HEK293 (cell line): ENCODE data around the gene TUBG2.

Source experiments
- ELK4 ChIP-seq: IDR thresholded peaks from 2 replicates; pipeline ENCODE4 v1.6.1; 2011; ENCODE audit warnings: mild to moderate bottlenecking, low read depth, low read length, borderline replicate concordance
- KLF10 ChIP-seq: fragments of 450-650 bp; IDR thresholded peaks from 2 replicates; pipeline ENCODE4 v1.5.1; 2018; ENCODE audit warnings: missing biosample characterization, mild to moderate bottlenecking, missing genetic modification characterization
- KLF16 ChIP-seq: fragments of 450-650 bp; formaldehyde crosslinking; IDR thresholded peaks from 2 replicates; pipeline ENCODE4 v1.5.1; 2017; ENCODE audit warnings: missing biosample characterization, missing genetic modification characterization
- OSR2 ChIP-seq: fragments of 450-650 bp; formaldehyde crosslinking; IDR thresholded peaks from 2 replicates; pipeline ENCODE4 v1.5.1; 2016; ENCODE audit warnings: missing biosample characterization, missing genetic modification characterization
- OVOL3 ChIP-seq: fragments of 450-650 bp; formaldehyde crosslinking; IDR thresholded peaks from 2 replicates; pipeline ENCODE4 v1.5.1; 2016; ENCODE audit warnings: missing biosample characterization, missing genetic modification characterization
- PRDM1 ChIP-seq: fragments of 450-650 bp; formaldehyde crosslinking; IDR thresholded peaks from 2 replicates; pipeline ENCODE4; 2016; ENCODE audit warnings: missing biosample characterization, missing genetic modification characterization
- RBAK ChIP-seq: fragments of 450-650 bp; formaldehyde crosslinking; IDR thresholded peaks from 2 replicates; pipeline ENCODE4 v1.5.1; 2016; ENCODE audit warnings: missing biosample characterization, missing genetic modification characterization
- SCRT1 ChIP-seq: fragments of 450-650 bp; formaldehyde crosslinking; IDR thresholded peaks from 2 replicates; pipeline ENCODE4 v1.5.1; 2016; ENCODE audit warnings: missing biosample characterization, missing genetic modification characterization, borderline replicate concordance
- SCRT2 ChIP-seq: fragments of 450-650 bp; formaldehyde crosslinking; IDR thresholded peaks from 2 replicates; pipeline ENCODE4 v1.5.1; 2016; ENCODE audit warnings: missing biosample characterization, missing genetic modification characterization
- YY1 ChIP-seq: fragments of 450-650 bp; formaldehyde crosslinking; IDR thresholded peaks from 2 replicates; pipeline ENCODE4 v1.5.1; 2018; ENCODE audit warnings: missing biosample characterization, missing genetic modification characterization
- YY2 ChIP-seq: fragments of 450-650 bp; formaldehyde crosslinking; IDR thresholded peaks from 2 replicates; pipeline ENCODE4 v1.5.1; 2016; ENCODE audit warnings: missing biosample characterization, missing genetic modification characterization
- ZBTB17 ChIP-seq: fragments of 450-650 bp; formaldehyde crosslinking; IDR thresholded peaks from 2 replicates; pipeline ENCODE4 v1.5.1; 2016; ENCODE audit warnings: missing biosample characterization, missing genetic modification characterization
- ZBTB20 ChIP-seq: fragments of 450-650 bp; formaldehyde crosslinking; IDR thresholded peaks from 2 replicates; pipeline ENCODE4 v1.5.1; 2016; ENCODE audit warnings: missing biosample characterization, missing genetic modification characterization
- ZEB2 ChIP-seq: fragments of 450-650 bp; formaldehyde crosslinking; IDR thresholded peaks from 2 replicates; pipeline ENCODE4 v1.5.1; 2016; ENCODE audit warnings: missing biosample characterization, missing genetic modification characterization
- ZFHX2 ChIP-seq: fragments of 450-650 bp; formaldehyde crosslinking; conservative IDR thresholded peaks from 2 replicates; pipeline ENCODE4 v1.5.1; 2016; ENCODE audit warnings: missing biosample characterization, missing genetic modification characterization
- ZNF140 ChIP-seq: fragments of 450-650 bp; formaldehyde crosslinking; IDR thresholded peaks from 2 replicates; pipeline ENCODE4 v1.5.1; 2016; ENCODE audit warnings: missing biosample characterization, missing genetic modification characterization
- ZNF174 ChIP-seq: fragments of 450-650 bp; formaldehyde crosslinking; IDR thresholded peaks from 2 replicates; pipeline ENCODE4 v1.5.0; 2017; ENCODE audit warnings: missing biosample characterization, mild to moderate bottlenecking, missing genetic modification characterization
- ZNF184 ChIP-seq: fragments of 450-650 bp; IDR thresholded peaks from 2 replicates; pipeline ENCODE4 v1.5.1; 2018; ENCODE audit warnings: missing biosample characterization, mild to moderate bottlenecking, missing genetic modification characterization
- ZNF223 ChIP-seq: fragments of 450-650 bp; formaldehyde crosslinking; IDR thresholded peaks from 2 replicates; pipeline ENCODE4 v1.5.1; 2016; ENCODE audit warnings: missing biosample characterization, missing genetic modification characterization
- ZNF23 ChIP-seq: fragments of 450-650 bp; formaldehyde crosslinking; IDR thresholded peaks from 2 replicates; pipeline ENCODE4 v1.5.1; 2016; ENCODE audit warnings: missing biosample characterization, missing genetic modification characterization, borderline replicate concordance
- ZNF26 ChIP-seq: fragments of 450-650 bp; formaldehyde crosslinking; IDR thresholded peaks from 2 replicates; pipeline ENCODE4 v1.5.1; 2016; ENCODE audit warnings: missing biosample characterization, missing genetic modification characterization
- ZNF266 ChIP-seq: fragments of 450-650 bp; formaldehyde crosslinking; IDR thresholded peaks from 2 replicates; pipeline ENCODE4 v1.5.1; 2016; ENCODE audit warnings: missing biosample characterization, missing genetic modification characterization, low read depth
- ZNF302 ChIP-seq: fragments of 450-650 bp; formaldehyde crosslinking; IDR thresholded peaks from 2 replicates; pipeline ENCODE4 v1.5.1; 2016; ENCODE audit warnings: missing biosample characterization, missing genetic modification characterization, low read depth
- ZNF391 ChIP-seq: fragments of 450-650 bp; formaldehyde crosslinking; IDR thresholded peaks from 2 replicates; pipeline ENCODE4 v1.5.1; 2016; ENCODE audit warnings: low read depth, missing biosample characterization, missing genetic modification characterization, borderline replicate concordance
- ZNF394 ChIP-seq: fragments of 450-650 bp; formaldehyde crosslinking; IDR thresholded peaks from 2 replicates; pipeline ENCODE4 v1.5.1; 2016; ENCODE audit warnings: missing biosample characterization, missing genetic modification characterization, mild to moderate bottlenecking, moderate library complexity, borderline replicate concordance
- ZNF404 ChIP-seq: fragments of 450-650 bp; formaldehyde crosslinking; IDR thresholded peaks from 2 replicates; pipeline ENCODE4 v1.5.1; 2017; ENCODE audit warnings: missing biosample characterization, missing genetic modification characterization
- ZNF423 ChIP-seq: fragments of 450-650 bp; formaldehyde crosslinking; IDR thresholded peaks from 2 replicates; pipeline ENCODE4 v1.5.1; 2016; ENCODE audit warnings: missing biosample characterization, missing genetic modification characterization
- ZNF514 ChIP-seq: fragments of 450-650 bp; formaldehyde crosslinking; IDR thresholded peaks from 2 replicates; pipeline ENCODE4 v1.5.1; 2016; ENCODE audit warnings: missing biosample characterization, missing genetic modification characterization
- ZNF629 ChIP-seq: fragments of 450-650 bp; formaldehyde crosslinking; IDR thresholded peaks from 2 replicates; pipeline ENCODE4 v1.5.1; 2017; ENCODE audit warnings: missing biosample characterization, missing genetic modification characterization
- ZNF701 ChIP-seq: fragments of 450-650 bp; formaldehyde crosslinking; IDR thresholded peaks from 2 replicates; pipeline ENCODE4 v1.5.1; 2016; ENCODE audit warnings: missing biosample characterization, missing genetic modification characterization
- TF ChIP-seq, protein P1 (sequence below): fragments of 450-650 bp; formaldehyde crosslinking; IDR thresholded peaks from 2 replicates; pipeline ENCODE4 v1.5.1; 2016; ENCODE audit warnings: missing biosample characterization, missing genetic modification characterization, borderline replicate concordance
- TF ChIP-seq, protein P2 (sequence below): fragments of 450-650 bp; formaldehyde crosslinking; IDR thresholded peaks from 2 replicates; pipeline ENCODE4 v1.5.1; 2017; ENCODE audit warnings: missing biosample characterization, missing genetic modification characterization
- TF ChIP-seq, protein P3 (sequence below): fragments of 450-650 bp; formaldehyde crosslinking; IDR thresholded peaks from 2 replicates; pipeline ENCODE4 v1.5.1; 2016; ENCODE audit warnings: missing biosample characterization, missing genetic modification characterization, borderline replicate concordance

Gene TUBG2

GRCh38 chr17:42676424-42677011 is 17.4 kb downstream of the TUBG2 start, which contains the start of gene PLEKHH3 (continued):
- TF ChIP-seq ZNF391 (tag by site-specific recombination) (peak; percentile 91; the same call in 1 of the 2 replicates), ZNF394 (peak; percentile 67; the same call in 1 of the 2 replicates), KLF16 (tag by site-specific recombination) (peak; percentile 52), ELK4 (no peak), ZNF23 (tag by site-specific recombination) (no peak), ZEB2 (tag by site-specific recombination) (peak; percentile 85; the same call in 1 of the 2 replicates), ZNF266 (no peak), ZNF701 (tag by site-specific recombination) (no peak), ZNF174 (no peak), KLF10 (tag by site-specific recombination) (no peak), PRDM1 (tag by site-specific recombination) (no peak), OSR2 (no peak), ZNF140 (tag by site-specific recombination) (no peak), ZBTB17 (tag by site-specific recombination) (peak; percentile 65; the same call in 1 of the 2 replicates), ZNF302 (tag by site-specific recombination) (no peak), ZNF629 (tag by site-specific recombination) (no peak), SCRT2 (tag by site-specific recombination) (no peak), ZNF184 (no peak), YY1 (tag by site-specific recombination) (peak; percentile 18; the same call in 1 of the 2 replicates), SCRT1 (tag by site-specific recombination) (no peak), ZBTB20 (peak; percentile 99), ZNF514 (tag by site-specific recombination) (no peak), ZNF404 (tag by site-specific recombination) (no peak), ZNF423 (tag by site-specific recombination) (peak; percentile 90; the same call in 1 of the 2 replicates), ZNF26 (tag by site-specific recombination) (no peak), ZNF223 (tag by site-specific recombination) (peak; percentile 92), YY2 (tag by site-specific recombination) (no peak), OVOL3 (tag by site-specific recombination) (no peak), RBAK (no peak), ZFHX2 (tag by site-specific recombination) (peak; percentile 37; the same call in 1 of the 2 replicates)
- TF ChIP-seq, protein P1, sequence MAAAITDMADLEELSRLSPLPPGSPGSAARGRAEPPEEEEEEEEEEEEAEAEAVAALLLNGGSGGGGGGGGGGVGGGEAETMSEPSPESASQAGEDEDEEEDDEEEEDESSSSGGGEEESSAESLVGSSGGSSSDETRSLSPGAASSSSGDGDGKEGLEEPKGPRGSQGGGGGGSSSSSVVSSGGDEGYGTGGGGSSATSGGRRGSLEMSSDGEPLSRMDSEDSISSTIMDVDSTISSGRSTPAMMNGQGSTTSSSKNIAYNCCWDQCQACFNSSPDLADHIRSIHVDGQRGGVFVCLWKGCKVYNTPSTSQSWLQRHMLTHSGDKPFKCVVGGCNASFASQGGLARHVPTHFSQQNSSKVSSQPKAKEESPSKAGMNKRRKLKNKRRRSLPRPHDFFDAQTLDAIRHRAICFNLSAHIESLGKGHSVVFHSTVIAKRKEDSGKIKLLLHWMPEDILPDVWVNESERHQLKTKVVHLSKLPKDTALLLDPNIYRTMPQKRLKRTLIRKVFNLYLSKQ (tag by site-specific recombination): 0 out of 2 replicates have a peak, but pooled peaks have one; percentile 33
- TF ChIP-seq, protein P2, sequence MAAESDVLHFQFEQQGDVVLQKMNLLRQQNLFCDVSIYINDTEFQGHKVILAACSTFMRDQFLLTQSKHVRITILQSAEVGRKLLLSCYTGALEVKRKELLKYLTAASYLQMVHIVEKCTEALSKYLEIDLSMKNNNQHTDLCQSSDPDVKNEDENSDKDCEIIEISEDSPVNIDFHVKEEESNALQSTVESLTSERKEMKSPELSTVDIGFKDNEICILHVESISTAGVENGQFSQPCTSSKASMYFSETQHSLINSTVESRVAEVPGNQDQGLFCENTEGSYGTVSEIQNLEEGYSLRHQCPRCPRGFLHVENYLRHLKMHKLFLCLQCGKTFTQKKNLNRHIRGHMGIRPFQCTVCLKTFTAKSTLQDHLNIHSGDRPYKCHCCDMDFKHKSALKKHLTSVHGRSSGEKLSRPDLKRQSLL: peak; percentile 41; the same call in 1 of the 2 replicates
- TF ChIP-seq, protein P3, sequence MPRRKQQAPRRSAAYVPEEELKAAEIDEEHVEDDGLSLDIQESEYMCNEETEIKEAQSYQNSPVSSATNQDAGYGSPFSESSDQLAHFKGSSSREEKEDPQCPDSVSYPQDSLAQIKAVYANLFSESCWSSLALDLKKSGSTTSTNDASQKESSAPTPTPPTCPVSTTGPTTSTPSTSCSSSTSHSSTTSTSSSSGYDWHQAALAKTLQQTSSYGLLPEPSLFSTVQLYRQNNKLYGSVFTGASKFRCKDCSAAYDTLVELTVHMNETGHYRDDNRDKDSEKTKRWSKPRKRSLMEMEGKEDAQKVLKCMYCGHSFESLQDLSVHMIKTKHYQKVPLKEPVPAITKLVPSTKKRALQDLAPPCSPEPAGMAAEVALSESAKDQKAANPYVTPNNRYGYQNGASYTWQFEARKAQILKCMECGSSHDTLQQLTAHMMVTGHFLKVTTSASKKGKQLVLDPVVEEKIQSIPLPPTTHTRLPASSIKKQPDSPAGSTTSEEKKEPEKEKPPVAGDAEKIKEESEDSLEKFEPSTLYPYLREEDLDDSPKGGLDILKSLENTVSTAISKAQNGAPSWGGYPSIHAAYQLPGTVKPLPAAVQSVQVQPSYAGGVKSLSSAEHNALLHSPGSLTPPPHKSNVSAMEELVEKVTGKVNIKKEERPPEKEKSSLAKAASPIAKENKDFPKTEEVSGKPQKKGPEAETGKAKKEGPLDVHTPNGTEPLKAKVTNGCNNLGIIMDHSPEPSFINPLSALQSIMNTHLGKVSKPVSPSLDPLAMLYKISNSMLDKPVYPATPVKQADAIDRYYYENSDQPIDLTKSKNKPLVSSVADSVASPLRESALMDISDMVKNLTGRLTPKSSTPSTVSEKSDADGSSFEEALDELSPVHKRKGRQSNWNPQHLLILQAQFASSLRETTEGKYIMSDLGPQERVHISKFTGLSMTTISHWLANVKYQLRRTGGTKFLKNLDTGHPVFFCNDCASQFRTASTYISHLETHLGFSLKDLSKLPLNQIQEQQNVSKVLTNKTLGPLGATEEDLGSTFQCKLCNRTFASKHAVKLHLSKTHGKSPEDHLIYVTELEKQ (tag by site-specific recombination): no peak
